K562 (cell line): ENCODE data around the gene AHCYL1. TPM values are rescaled to one million over a fixed set of nuclear protein-coding genes. Genes with fewer than 3 reads are reported as not detected.
A peak's percentile ranks its signal among the peaks of the same experiment; 100 is the strongest.

Experiments used
- BRF1 ChIP-seq: IDR thresholded peaks from 3 replicates; pipeline ENCODE4 v1.6.1; 2011; ENCODE audit warnings: borderline replicate concordance, mild to moderate bottlenecking; ENCODE audit not compliant: insufficient read length; ENCODE audit errors: extremely low read depth
- E4F1 ChIP-seq: fragments of 250-450 bp; sonication (Bioruptor Pico); IDR thresholded peaks from 2 replicates; pipeline ENCODE4 v1.5.0; 2021; ENCODE audit warnings: mild to moderate bottlenecking, borderline replicate concordance
- JUN ChIP-seq, 2 experiments: sonication (generic) in 1 of 2; formaldehyde crosslinking in 1 of 2; IDR thresholded peaks; 2 replicates each; pipeline versions ENCODE4 v1.6.1 to v1.8.0; 2012 to 2022; ENCODE audit warnings: borderline replicate concordance in 2 of 2, mild to moderate bottlenecking in 2 of 2, improper control_type of control experiment in 1 of 2, low read depth in 1 of 2, low read length in 1 of 2, missing genetic modification reagents in 1 of 2
- KDM2B ChIP-seq: fragments of 250-450 bp; sonication (Bioruptor Pico); IDR thresholded peaks from 2 replicates; pipeline ENCODE4 v1.8.0; 2021; ENCODE audit warnings: mild to moderate bottlenecking, moderate library complexity
- KDM4B ChIP-seq, 2 experiments: fragments of 450-650 bp in 1 of 2; sonication (generic) in 1 of 2; IDR thresholded peaks; 2 replicates each; pipeline ENCODE4 v1.6.1; 2016 to 2017; ENCODE audit warnings: borderline replicate concordance in 2 of 2, antibody characterized with exemption in 1 of 2, low read depth in 1 of 2, mild to moderate bottlenecking in 1 of 2
- NR0B1 ChIP-seq: fragments of 450-650 bp; IDR thresholded peaks from one replicate; pipeline ENCODE4 v1.6.1; 2018; ENCODE audit warnings: mild to moderate bottlenecking, moderate library complexity; ENCODE audit not compliant: partially characterized antibody
- RBBP5 ChIP-seq: fragments of 200-600 bp; sonication (generic); IDR thresholded peaks from 2 replicates; pipeline ENCODE4 v1.6.1; 2012; ENCODE audit warnings: borderline replicate concordance, mild to moderate bottlenecking, low read length, control low read depth, inconsistent platforms; ENCODE audit not compliant: insufficient read depth, poor library complexity, severe bottlenecking
- RUNX1 ChIP-seq: sonication (generic); IDR thresholded peaks from 2 replicates; pipeline ENCODE4 v1.6.1; 2016; ENCODE audit warnings: antibody characterized with exemption, low read depth
- TEAD4 ChIP-seq, 2 experiments: sonication (generic) in 1 of 2; formaldehyde crosslinking in 1 of 2; IDR thresholded peaks; 2 replicates each; pipeline versions ENCODE4 v1.6.1 to v1.8.0; 2012 to 2022; ENCODE audit warnings: borderline replicate concordance in 1 of 2, inconsistent platforms in 1 of 2, low read length in 1 of 2, mild to moderate bottlenecking in 1 of 2, missing genetic modification reagents in 1 of 2
- ZFP1 ChIP-seq: fragments of 450-650 bp; formaldehyde crosslinking; IDR thresholded peaks from 2 replicates; pipeline ENCODE4 v1.4.0; 2020; ENCODE audit warnings: mild to moderate bottlenecking, mixed read lengths
- polyA plus RNA-seq, 8 experiments: library from polyadenylated mRNA; depleted of rRNA in 4 of 8; stranded (reverse) in 5 of 8; unstranded in 3 of 8; fragments of >200 nt; fragmentation: Nextera tagmentation in 2 of 8; fragmentation: Illumina TruSeq in 1 of 8; extraction: Ambion mirVana in 2 of 8; extraction: Trizol in 1 of 8; gene quantifications; 2 replicates each; pipeline versions ENCODE4 v1.2.1 to v1.2.3, GENCODE V29; 2011 to 2014; ENCODE audit warnings: inconsistent platforms in 1 of 8, missing spikeins in 1 of 8
- total RNA-seq, 7 experiments: library from RNA; depleted of rRNA in 6 of 7; stranded (reverse); fragments of >200 nt in 6 of 7; fragmentation: Illumina TruSeq in 2 of 7; extraction: Trizol in 2 of 7; gene quantifications; 2 replicates each; pipeline versions ENCODE4 v1.2.1 to v1.2.3, GENCODE V29; 2011 to 2021; ENCODE audit warnings: low replicate concordance in 1 of 7
- TF ChIP-seq, protein P1 (sequence below): fragments of 200-800 bp; sonication (Bioruptor generic); IDR thresholded peaks from 2 replicates; pipeline ENCODE4 v1.6.1; 2017; ENCODE audit warnings: missing genetic modification characterization, missing compliant biosample characterization

AHCYL1 gene
- total and polyA plus RNA-seq, 9 of the 15 experiments (the other 6 are each of a cell fraction or from before 2014, with no cell fraction given), result 27.3 to 118 (median 44.5) TPM

- peak; percentile 9; the same call in 1 of the 2 replicates for TF ChIP-seq JUN (IDR thresholded peaks at IDR 0.05; ENCODE audit: borderline replicate concordance, low read depth, low read length)
- no peak for TF ChIP-seq JUN (CRISPR knock-in tag; IDR thresholded peaks at IDR 0.05; ENCODE audit: borderline replicate concordance)
- TF ChIP-seq TEAD4 (IDR thresholded peaks at IDR 0.05; ENCODE audit: low read length), result peak; percentile 52; the same call in 1 of the 2 replicates
- no peak for TF ChIP-seq TEAD4 (CRISPR knock-in tag; IDR thresholded peaks at IDR 0.05; ENCODE audit: borderline replicate concordance)
- TF ChIP-seq NR0B1, result no peak
- no peak for TF ChIP-seq KDM4B (IDR thresholded peaks at IDR 0.05; ENCODE audit: borderline replicate concordance in 2 of 2, low read depth in 1 of 2)
- TF ChIP-seq RUNX1, result no peak
- no peak for TF ChIP-seq E4F1 (CRISPR knock-in tag)
- TF ChIP-seq KDM2B (CRISPR knock-in tag), result 0 out of 2 replicates have a peak, but pooled peaks have one; percentile 30
- no peak for TF ChIP-seq ZFP1 (CRISPR knock-in tag)
- peak; percentile 73 for TF ChIP-seq RBBP5
- TF ChIP-seq, protein P1, sequence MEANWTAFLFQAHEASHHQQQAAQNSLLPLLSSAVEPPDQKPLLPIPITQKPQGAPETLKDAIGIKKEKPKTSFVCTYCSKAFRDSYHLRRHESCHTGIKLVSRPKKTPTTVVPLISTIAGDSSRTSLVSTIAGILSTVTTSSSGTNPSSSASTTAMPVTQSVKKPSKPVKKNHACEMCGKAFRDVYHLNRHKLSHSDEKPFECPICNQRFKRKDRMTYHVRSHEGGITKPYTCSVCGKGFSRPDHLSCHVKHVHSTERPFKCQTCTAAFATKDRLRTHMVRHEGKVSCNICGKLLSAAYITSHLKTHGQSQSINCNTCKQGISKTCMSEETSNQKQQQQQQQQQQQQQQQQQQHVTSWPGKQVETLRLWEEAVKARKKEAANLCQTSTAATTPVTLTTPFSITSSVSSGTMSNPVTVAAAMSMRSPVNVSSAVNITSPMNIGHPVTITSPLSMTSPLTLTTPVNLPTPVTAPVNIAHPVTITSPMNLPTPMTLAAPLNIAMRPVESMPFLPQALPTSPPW (CRISPR knock-in tag), result peak; percentile 93
- no peak for TF ChIP-seq BRF1
These were observed 19.3 kb downstream of the AHCYL1 start (continued) for GRCh38 chr1:110003747-110004428.
